SK-N-SH (cell line): ENCODE data around the gene RPS19.

Experiments used
- EP300 ChIP-seq, 2 experiments: IDR thresholded peaks; 2 replicates each; pipeline versions ENCODE4 v1.4.0 to v1.6.1; 2012; ENCODE audit warnings: borderline replicate concordance in 1 of 2, low read depth in 1 of 2, low read length in 1 of 2
- EZH2phosphoT487 ChIP-seq: fragments of 200-600 bp; sonication (generic); IDR thresholded peaks from 2 replicates; pipeline ENCODE4 v1.6.1; 2017; ENCODE audit warnings: low read depth, mixed run types, mild to moderate bottlenecking, antibody characterized with exemption, moderate library complexity, borderline replicate concordance
- FOXJ3 ChIP-seq: sonication (generic); formaldehyde crosslinking; IDR thresholded peaks from 2 replicates; pipeline ENCODE4 v1.5.1; 2020; ENCODE audit warnings: mild to moderate bottlenecking, missing genetic modification reagents
- MXI1 ChIP-seq: IDR thresholded peaks from 2 replicates; pipeline ENCODE4 v1.6.1; 2012; ENCODE audit warnings: mild to moderate bottlenecking, low read depth, low read length, improper control_type of control experiment
- NRF1 ChIP-seq: IDR thresholded peaks from 2 replicates; pipeline ENCODE4 v1.6.1; 2012; ENCODE audit warnings: low read depth, mild to moderate bottlenecking, low read length
- POLR2AphosphoS5 ChIP-seq: IDR thresholded peaks from 2 replicates; pipeline ENCODE4 v1.6.1; 2012; ENCODE audit warnings: low read depth, low read length
- RCOR1 ChIP-seq: fragments of 150-350 bp; IDR thresholded peaks from 2 replicates; pipeline ENCODE4 v1.6.1; 2017; ENCODE audit warnings: antibody characterized with exemption, low read length
- RFX5 ChIP-seq: IDR thresholded peaks from 2 replicates; pipeline ENCODE4 v1.6.1; 2012; ENCODE audit warnings: mild to moderate bottlenecking, improper control_type of control experiment, low read length
- SIN3A ChIP-seq: IDR thresholded peaks from 2 replicates; pipeline ENCODE4 v1.6.1; 2012; ENCODE audit warnings: low read depth, mild to moderate bottlenecking, low read length, moderate library complexity, borderline replicate concordance
- SMC3 ChIP-seq: IDR thresholded peaks from 2 replicates; pipeline ENCODE4 v1.6.1; 2012; ENCODE audit warnings: low read depth, low read length, improper control_type of control experiment
- TF ChIP-seq, protein P1 (sequence below): fragments of 200-600 bp; sonication (generic); IDR thresholded peaks from 2 replicates; pipeline ENCODE4 v1.6.1; 2017; ENCODE audit warnings: antibody characterized with exemption, mild to moderate bottlenecking, moderate library complexity

DNA sequence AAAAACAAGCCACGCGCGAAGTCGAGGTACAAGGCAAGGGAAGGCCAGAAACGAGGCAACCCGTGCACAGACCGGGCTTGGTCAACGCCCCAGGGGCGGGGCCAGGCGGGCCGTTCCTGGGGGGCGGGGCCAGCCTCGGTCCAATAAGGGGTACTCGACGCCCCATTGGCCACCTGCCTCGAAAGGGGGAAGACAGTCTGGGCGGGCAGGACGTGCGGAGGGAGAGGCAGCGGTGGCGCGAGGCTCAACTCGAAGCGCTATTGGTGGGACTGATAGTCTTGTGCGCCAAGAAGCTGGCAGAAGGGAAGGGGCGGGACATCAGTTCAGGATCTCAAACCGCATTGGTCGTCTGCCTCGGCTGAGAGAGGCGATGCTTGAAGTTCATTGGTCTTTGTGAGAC is 15.5 kb upstream of the RPS19 start, which contains the start of gene LYPD4:
- TF ChIP-seq FOXJ3 (CRISPR knock-in tag) (no peak), EZH2phosphoT487 (no peak), POLR2AphosphoS5 (no peak), RCOR1 (no peak), SIN3A (no peak), RFX5 (no peak), MXI1 (no peak), EP300 (IDR thresholded peaks at IDR 0.05; ENCODE audit: borderline replicate concordance in 1 of 2, low read depth in 1 of 2, low read length in 1 of 2) (no peak), NRF1 (no peak), SMC3 (no peak)
- TF ChIP-seq, protein P1, sequence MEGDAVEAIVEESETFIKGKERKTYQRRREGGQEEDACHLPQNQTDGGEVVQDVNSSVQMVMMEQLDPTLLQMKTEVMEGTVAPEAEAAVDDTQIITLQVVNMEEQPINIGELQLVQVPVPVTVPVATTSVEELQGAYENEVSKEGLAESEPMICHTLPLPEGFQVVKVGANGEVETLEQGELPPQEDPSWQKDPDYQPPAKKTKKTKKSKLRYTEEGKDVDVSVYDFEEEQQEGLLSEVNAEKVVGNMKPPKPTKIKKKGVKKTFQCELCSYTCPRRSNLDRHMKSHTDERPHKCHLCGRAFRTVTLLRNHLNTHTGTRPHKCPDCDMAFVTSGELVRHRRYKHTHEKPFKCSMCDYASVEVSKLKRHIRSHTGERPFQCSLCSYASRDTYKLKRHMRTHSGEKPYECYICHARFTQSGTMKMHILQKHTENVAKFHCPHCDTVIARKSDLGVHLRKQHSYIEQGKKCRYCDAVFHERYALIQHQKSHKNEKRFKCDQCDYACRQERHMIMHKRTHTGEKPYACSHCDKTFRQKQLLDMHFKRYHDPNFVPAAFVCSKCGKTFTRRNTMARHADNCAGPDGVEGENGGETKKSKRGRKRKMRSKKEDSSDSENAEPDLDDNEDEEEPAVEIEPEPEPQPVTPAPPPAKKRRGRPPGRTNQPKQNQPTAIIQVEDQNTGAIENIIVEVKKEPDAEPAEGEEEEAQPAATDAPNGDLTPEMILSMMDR = no peak
